Caco-2 (cell line): ENCODE measurements around the gene RNF217. TPM values are rescaled to one million over a fixed set of nuclear protein-coding genes. Genes with fewer than 3 reads are reported as not detected.

Source experiments
- BruUV-seq: library from RNA; stranded (reverse); fragments of 400-500 nt; replicated peaks from 2 replicates; lab custom pipeline; 2021; lab: Mats Ljungman, UMichigan
- CTCF ChIA-PET: fragments of 300-600 bp; sonication (Branson Sonifier 250); formaldehyde crosslinking; loops from one replicate; lab custom pipeline; 2022; ENCODE audit warnings: antibody characterized with exemption; lab: Charles Lee
- POLR2A ChIA-PET: fragments of 300-600 bp; sonication (Branson Sonifier 250); formaldehyde crosslinking; loops from one replicate; lab custom pipeline; 2022; ENCODE audit warnings: antibody characterized with exemption; lab: Charles Lee
- DNase-seq, 2 experiments: peaks; one replicate each; pipeline versions ENCODE4 v3.0.0 to v3.0.0-alpha.2; 2020 to 2022
- H3K27me3 ChIP-seq: replicated peaks from 2 replicates; pipeline ENCODE4 v1.6.0; 2011; ENCODE audit warnings: low read length; ENCODE audit not compliant: control insufficient read depth, insufficient read depth
- H3K36me3 ChIP-seq: 2 replicates; pipeline ENCODE4 v1.5.1; 2011; ENCODE audit warnings: low read length; ENCODE audit not compliant: control insufficient read depth, insufficient read depth
- H3K4me1 ChIP-seq: fragments of 250-450 bp; sonication (Bioruptor Pico); 2 replicates; pipeline ENCODE4 v1.5.1; 2020; ENCODE audit warnings: mild to moderate bottlenecking
- H3K4me3 ChIP-seq: 2 replicates; pipeline ENCODE4 v1.5.1; 2011; ENCODE audit warnings: low read depth, mild to moderate bottlenecking, control low read depth, low read length
- H3K9me3 ChIP-seq: fragments of 250-450 bp; sonication (Bioruptor Pico); 2 replicates; pipeline ENCODE4 v1.5.1; 2020; ENCODE audit warnings: mild to moderate bottlenecking, moderate library complexity
- H3K27ac Mint-ChIP-seq: one replicate; pipeline ENCODE4 v1.8.0; 2022; ENCODE audit warnings: mixed read lengths; ENCODE audit not compliant: unreplicated experiment
- H3K27me3 Mint-ChIP-seq: one replicate; pipeline ENCODE4 v1.8.0; 2022; ENCODE audit warnings: mixed read lengths; ENCODE audit not compliant: insufficient read depth, unreplicated experiment
- H3K36me3 Mint-ChIP-seq: one replicate; pipeline ENCODE4 v1.8.0; 2022; ENCODE audit warnings: mild to moderate bottlenecking, mixed read lengths; ENCODE audit not compliant: insufficient read depth, unreplicated experiment
- H3K4me1 Mint-ChIP-seq: one replicate; pipeline ENCODE4 v1.8.0; 2022; ENCODE audit warnings: low read depth, mixed read lengths; ENCODE audit not compliant: unreplicated experiment
- H3K4me3 Mint-ChIP-seq: one replicate; pipeline ENCODE4 v1.8.0; 2022; ENCODE audit warnings: mild to moderate bottlenecking, moderate library complexity, mixed read lengths; ENCODE audit not compliant: unreplicated experiment
- H3K9me3 Mint-ChIP-seq: one replicate; pipeline ENCODE4 v1.8.0; 2022; ENCODE audit warnings: mixed read lengths; ENCODE audit not compliant: unreplicated experiment
- intact Hi-C: fragments of 100-400 bp; cut with micrococcal nuclease; formaldehyde crosslinking; loops from one replicate; pipeline ENCODE4 v1.10.0; 2022; ENCODE audit not compliant: unreplicated experiment
- total RNA-seq: library from RNA; stranded (reverse); gene quantifications from 2 replicates; pipeline ENCODE4 v1.2.3, GENCODE V29; 2022
- TF ChIP-seq, protein P1 (sequence below), 2 experiments: fragments of 200-600 bp in 1 of 2; IDR thresholded peaks; 1 replicate in 1 of 2; 2 replicates in 1 of 2; pipeline versions ENCODE4 v1.5.1 to v1.8.0; 2011 to 2022; ENCODE audit warnings: antibody characterized with exemption in 1 of 2, control low read depth in 1 of 2, inconsistent platforms in 1 of 2, low read depth in 1 of 2, low read length in 1 of 2, mild to moderate bottlenecking in 1 of 2, moderate library complexity in 1 of 2; ENCODE audit not compliant: insufficient read depth in 1 of 2, severe bottlenecking in 1 of 2, unreplicated experiment in 1 of 2

RNF217 gene
- total RNA-seq, 1 experiment from 2014 or later, result 0.09 TPM

DNA sequence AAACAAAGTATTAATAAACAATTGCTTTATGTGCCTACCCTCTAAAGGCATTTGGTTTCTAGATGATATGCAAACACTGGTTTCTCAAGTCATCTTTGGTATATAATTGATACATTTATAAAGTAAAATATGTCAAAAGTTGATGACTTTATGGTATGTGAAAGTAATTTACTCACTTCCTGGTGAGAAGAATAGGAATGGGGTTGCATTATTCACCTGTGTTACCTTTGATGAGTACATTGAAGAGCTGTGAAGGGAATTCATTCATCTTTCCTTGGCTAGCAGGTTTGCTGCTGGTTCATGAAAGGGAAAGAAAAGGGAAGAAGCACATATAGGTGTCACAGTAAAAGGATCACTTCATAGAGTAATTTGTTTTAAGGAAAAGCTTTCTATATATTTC lies 20.4 kb downstream of the RNF217 start:
- TF ChIP-seq, protein P1, sequence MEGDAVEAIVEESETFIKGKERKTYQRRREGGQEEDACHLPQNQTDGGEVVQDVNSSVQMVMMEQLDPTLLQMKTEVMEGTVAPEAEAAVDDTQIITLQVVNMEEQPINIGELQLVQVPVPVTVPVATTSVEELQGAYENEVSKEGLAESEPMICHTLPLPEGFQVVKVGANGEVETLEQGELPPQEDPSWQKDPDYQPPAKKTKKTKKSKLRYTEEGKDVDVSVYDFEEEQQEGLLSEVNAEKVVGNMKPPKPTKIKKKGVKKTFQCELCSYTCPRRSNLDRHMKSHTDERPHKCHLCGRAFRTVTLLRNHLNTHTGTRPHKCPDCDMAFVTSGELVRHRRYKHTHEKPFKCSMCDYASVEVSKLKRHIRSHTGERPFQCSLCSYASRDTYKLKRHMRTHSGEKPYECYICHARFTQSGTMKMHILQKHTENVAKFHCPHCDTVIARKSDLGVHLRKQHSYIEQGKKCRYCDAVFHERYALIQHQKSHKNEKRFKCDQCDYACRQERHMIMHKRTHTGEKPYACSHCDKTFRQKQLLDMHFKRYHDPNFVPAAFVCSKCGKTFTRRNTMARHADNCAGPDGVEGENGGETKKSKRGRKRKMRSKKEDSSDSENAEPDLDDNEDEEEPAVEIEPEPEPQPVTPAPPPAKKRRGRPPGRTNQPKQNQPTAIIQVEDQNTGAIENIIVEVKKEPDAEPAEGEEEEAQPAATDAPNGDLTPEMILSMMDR (IDR thresholded peaks at IDR 0.05; ENCODE audit: insufficient read depth in 1 of 2, low read depth in 1 of 2, low read length in 1 of 2, severe bottlenecking in 1 of 2, unreplicated experiment in 1 of 2), result no peak
- Histone ChIP-seq H3K4me1 (no peaks in the 10 kb centered on the region), H3K4me3 (no peak overlapping the region), H3K9me3 (peaks cover 3% of the 10 kb centered on the region; the same call in 1 of the 2 replicates), H3K27me3 (no peaks in the 10 kb centered on the region), H3K36me3 (no peaks in the 10 kb centered on the region)
- no TSS peak for BruUV-seq
- no peaks in the 10 kb centered on the region for H3K27me3 Mint-ChIP-seq
- intact Hi-C loops, result no loop called here
- ChIA-PET CTCF (no interaction called here), POLR2A (no interaction called here)
- no peak for DNase-seq
- no peaks in the 10 kb centered on the region for H3K4me1 Mint-ChIP-seq
- H3K4me3 Mint-ChIP-seq, result no peak overlapping the region
- H3K9me3 Mint-ChIP-seq, result peaks cover 26% of the 10 kb centered on the region
- no peak overlapping the region for H3K27ac Mint-ChIP-seq
- no peaks in the 10 kb centered on the region for H3K36me3 Mint-ChIP-seq

DNA sequence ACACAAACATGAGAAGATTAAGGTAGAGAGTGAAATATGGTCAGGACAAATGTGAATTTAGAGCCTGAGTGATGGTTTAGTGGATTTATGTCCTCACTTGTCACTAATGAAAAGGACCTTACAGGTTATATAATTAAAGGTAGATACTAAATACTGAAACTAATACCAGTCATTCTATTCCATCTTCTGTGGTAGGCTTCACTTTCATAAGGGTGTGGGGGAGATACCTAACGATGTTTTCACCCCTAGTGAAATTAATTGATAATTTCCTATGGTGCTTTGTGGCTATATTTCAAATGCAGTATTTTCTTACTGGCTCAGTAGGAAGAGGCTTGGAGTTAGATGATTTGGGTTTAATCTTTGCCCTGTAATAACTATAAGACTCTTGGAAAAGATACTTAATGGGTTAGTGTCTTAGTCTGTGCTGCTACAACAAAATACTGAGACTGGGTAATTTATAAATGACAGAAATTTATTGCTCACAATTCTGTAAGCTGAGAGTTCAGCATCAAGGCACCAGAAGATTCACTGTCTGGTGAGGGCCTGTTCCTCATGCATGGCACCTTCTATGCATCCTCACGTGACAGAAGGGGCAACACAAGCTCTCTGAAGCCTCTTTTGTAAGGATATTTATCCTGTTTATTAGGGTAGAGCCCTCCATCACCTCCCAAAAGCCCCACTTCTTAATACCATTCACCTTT lies 21.3 kb downstream of the RNF217 start:
- ChIA-PET CTCF (no interaction called here), POLR2A (no interaction called here)
- peaks cover 24% of the 10 kb centered on the region for H3K9me3 Mint-ChIP-seq
- no peak overlapping the region for H3K4me3 ChIP-seq
- no peaks in the 10 kb centered on the region for H3K4me1 ChIP-seq
- no peak overlapping the region for H3K27ac Mint-ChIP-seq
- peaks cover 3% of the 10 kb centered on the region; the same call in 1 of the 2 replicates for H3K9me3 ChIP-seq
- H3K36me3 Mint-ChIP-seq, result no peaks in the 10 kb centered on the region
- intact Hi-C loops, result no loop called here
- no peaks in the 10 kb centered on the region for H3K27me3 ChIP-seq
- no TSS peak for BruUV-seq
- H3K27me3 Mint-ChIP-seq, result no peaks in the 10 kb centered on the region
- DNase-seq, result no peak
- TF ChIP-seq, protein P1 (IDR thresholded peaks at IDR 0.05; ENCODE audit: insufficient read depth in 1 of 2, low read depth in 1 of 2, low read length in 1 of 2, severe bottlenecking in 1 of 2, unreplicated experiment in 1 of 2), result no peak
- no peaks in the 10 kb centered on the region for H3K4me1 Mint-ChIP-seq
- no peak overlapping the region for H3K4me3 Mint-ChIP-seq
- H3K36me3 ChIP-seq, result no peaks in the 10 kb centered on the region

DNA sequence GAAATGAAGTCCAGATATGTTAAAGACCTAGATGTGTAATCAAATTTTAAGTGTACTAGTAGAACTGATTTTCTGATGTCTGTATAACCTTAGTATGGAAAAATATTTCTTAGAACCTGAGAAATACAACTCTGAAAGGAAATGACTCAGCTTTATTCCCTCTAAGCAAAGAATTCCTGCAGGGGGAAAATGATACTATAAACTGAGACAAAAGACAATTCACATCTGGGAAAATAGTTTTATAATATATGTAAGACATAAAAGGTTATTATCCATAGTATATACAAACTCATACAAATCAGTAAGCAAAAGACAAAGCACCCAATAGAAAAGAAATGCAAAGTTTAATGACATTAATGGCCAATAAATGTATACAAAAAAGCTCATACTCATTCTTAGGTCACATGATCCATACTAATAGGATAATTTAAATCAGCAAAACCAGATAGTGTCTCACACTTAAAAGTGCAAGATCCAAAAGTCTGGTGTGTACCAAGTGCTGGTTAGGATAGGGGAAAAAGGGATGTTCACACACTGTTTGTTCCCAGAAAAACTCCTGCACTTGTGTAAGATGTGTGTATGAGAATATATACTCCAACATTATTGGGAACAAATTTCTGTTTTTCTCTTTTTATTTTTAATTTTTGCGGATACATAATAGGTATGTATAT lies 22.6 kb downstream of the RNF217 start:
- H3K4me1 Mint-ChIP-seq, result no peaks in the 10 kb centered on the region
- TF ChIP-seq, protein P1 (IDR thresholded peaks at IDR 0.05; ENCODE audit: insufficient read depth in 1 of 2, low read depth in 1 of 2, low read length in 1 of 2, severe bottlenecking in 1 of 2, unreplicated experiment in 1 of 2), result no peak
- peaks cover 4% of the 10 kb centered on the region; the same call in 1 of the 2 replicates for H3K9me3 ChIP-seq
- H3K4me3 ChIP-seq, result no peak overlapping the region
- ChIA-PET POLR2A (no interaction called here), CTCF (no interaction called here)
- no TSS peak for BruUV-seq
- H3K27ac Mint-ChIP-seq, result no peak overlapping the region
- peaks cover 11% of the 10 kb centered on the region for H3K9me3 Mint-ChIP-seq
- H3K4me1 ChIP-seq, result no peaks in the 10 kb centered on the region
- intact Hi-C loops, result no loop called here
- DNase-seq, result no peak
- H3K36me3 Mint-ChIP-seq, result no peaks in the 10 kb centered on the region
- no peak overlapping the region for H3K4me3 Mint-ChIP-seq
- H3K36me3 ChIP-seq, result no peaks in the 10 kb centered on the region
- H3K27me3 Mint-ChIP-seq, result no peaks in the 10 kb centered on the region
- H3K27me3 ChIP-seq, result no peaks in the 10 kb centered on the region
